ENCODE data around the gene MPPED1. TPM values are rescaled to one million over a fixed set of nuclear protein-coding genes. Genes with fewer than 3 reads are reported as not detected.

The MPPED1 gene
- total RNA-seq, 1 experiment from 2014 or later = 0.28 TPM

DNA sequence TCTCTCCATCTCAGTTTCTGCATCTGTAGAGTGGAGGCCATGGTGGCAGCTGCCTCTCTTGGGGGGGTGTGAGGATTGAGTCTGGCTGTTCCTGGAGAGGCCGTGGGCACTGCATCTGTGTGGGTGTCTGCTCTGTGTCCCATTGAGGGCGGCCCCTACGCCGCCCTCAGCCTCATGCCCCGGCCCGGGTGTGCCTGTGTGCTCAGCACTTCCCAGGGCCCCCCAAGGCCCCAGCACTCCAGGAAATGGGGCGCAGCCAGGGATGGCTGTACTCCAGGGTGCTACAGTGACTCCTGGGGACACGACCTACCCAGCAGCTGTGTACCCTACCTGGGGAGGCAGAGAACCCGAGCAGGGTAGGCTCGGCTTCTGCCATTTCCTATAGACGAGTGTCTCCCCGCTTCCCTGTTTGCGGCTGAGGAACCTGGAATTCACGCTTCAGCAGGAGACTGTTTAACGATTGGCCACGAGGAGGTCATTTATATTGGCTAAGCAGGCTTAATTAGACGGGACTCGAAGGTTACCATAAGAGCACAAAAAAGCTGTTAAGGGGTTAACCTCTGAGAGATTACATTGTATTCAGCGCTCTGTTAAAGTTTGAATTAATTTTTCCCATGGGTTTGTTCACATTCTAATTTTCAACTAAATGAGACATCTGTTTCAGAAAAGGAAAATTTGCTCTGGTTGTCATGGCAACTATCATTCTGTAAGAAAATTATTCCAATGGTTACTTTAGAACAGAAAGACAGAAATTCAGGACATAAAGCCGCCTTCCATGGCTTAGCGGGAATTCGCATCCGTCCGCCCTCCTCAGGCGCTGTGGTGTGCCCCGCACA is 76.4 kb downstream of the MPPED1 start:
- Histone ChIP-seq H3K79me2 (ENCODE audit: insufficient read depth, low read length) (no peaks in the 10 kb centered on the region), H2AK5ac (ENCODE audit: insufficient read length, low read length) (no peak overlapping the region), H3K56ac (ENCODE audit: insufficient read length, low read depth, low read length) (no peak overlapping the region), H3K9me3 (ENCODE audit: control insufficient read depth, low read depth, low read length) (no peaks in the 10 kb centered on the region), H4K5ac (ENCODE audit: insufficient read length, low read depth, low read length) (no peak overlapping the region), H3T11ph (ENCODE audit: low read length) (no peak overlapping the region), H4K8ac (replicated peaks; ENCODE audit: insufficient read length, low read depth, low read length) (no peak overlapping the region), H3K27me3 (ENCODE audit: insufficient read depth, low read length) (no peaks in the 10 kb centered on the region), H3K27ac (ENCODE audit: insufficient read length, low read depth, low read length) (no peak overlapping the region), H2BK12ac (ENCODE audit: insufficient read length, low read depth, low read length) (no peak overlapping the region), H3K4me2 (ENCODE audit: insufficient read depth, insufficient read length, low read length) (no peak overlapping the region), H3K18ac (ENCODE audit: insufficient read length, low read depth, low read length) (no peak overlapping the region), H4K91ac (ENCODE audit: insufficient read length, low read depth, low read length) (no peak overlapping the region), H3K9ac (ENCODE audit: extremely low read depth, insufficient read length, low read length) (no peak overlapping the region), H2AFZ (ENCODE audit: low read length) (no peak overlapping the region), H2BK120ac (ENCODE audit: low read depth, low read length, poor library complexity, severe bottlenecking) (no peak overlapping the region), H2BK5ac (ENCODE audit: insufficient read length, low read length) (no peak overlapping the region), H2BK15ac (ENCODE audit: low read depth, low read length) (no peak overlapping the region), H3K4me1 (ENCODE audit: insufficient read depth, low read length) (no peaks in the 10 kb centered on the region), H3K79me1 (ENCODE audit: insufficient read depth, low read depth, low read length, poor library complexity, severe bottlenecking) (no peaks in the 10 kb centered on the region), H3K23me2 (ENCODE audit: insufficient read length, low read depth, low read length, poor library complexity, severe bottlenecking) (no peaks in the 10 kb centered on the region), H4K20me1 (ENCODE audit: control insufficient read depth, insufficient read depth, insufficient read length) (no peaks in the 10 kb centered on the region), H2BK20ac (ENCODE audit: low read depth, low read length, poor library complexity, severe bottlenecking) (no peak overlapping the region), H3K14ac (ENCODE audit: insufficient read depth, low read length) (no peak overlapping the region), H3K4ac (ENCODE audit: low read depth, low read length) (no peak overlapping the region), H3K23ac (ENCODE audit: insufficient read length, low read depth, low read length) (no peak overlapping the region)
- Mint-ChIP-seq H3K4me1 (no peaks in the 10 kb centered on the region), H3K9me3 (peaks cover 3 to 9% of the 10 kb centered on the region in 2 experiments), H3K36me3 (ENCODE audit: insufficient read depth in 1 of 3, low read depth in 3 of 3) (peaks cover 0 to 5% (median 2%) of the 10 kb centered on the region in 3 experiments; a peak in 3 of 7 replicates), H3K4me3 (no peak overlapping the region), H3K27ac (no peak overlapping the region), H3K27me3 (ENCODE audit: low read depth) (peaks cover 10% of the 10 kb centered on the region)
- no peak for DNase-seq
- WGBS (ENCODE audit: extremely low coverage, insufficient read length, low lambda C conversion rate) = no CpG with 5 or more reads among the region's 26 CpGs
- TF ChIP-seq, protein P1, sequence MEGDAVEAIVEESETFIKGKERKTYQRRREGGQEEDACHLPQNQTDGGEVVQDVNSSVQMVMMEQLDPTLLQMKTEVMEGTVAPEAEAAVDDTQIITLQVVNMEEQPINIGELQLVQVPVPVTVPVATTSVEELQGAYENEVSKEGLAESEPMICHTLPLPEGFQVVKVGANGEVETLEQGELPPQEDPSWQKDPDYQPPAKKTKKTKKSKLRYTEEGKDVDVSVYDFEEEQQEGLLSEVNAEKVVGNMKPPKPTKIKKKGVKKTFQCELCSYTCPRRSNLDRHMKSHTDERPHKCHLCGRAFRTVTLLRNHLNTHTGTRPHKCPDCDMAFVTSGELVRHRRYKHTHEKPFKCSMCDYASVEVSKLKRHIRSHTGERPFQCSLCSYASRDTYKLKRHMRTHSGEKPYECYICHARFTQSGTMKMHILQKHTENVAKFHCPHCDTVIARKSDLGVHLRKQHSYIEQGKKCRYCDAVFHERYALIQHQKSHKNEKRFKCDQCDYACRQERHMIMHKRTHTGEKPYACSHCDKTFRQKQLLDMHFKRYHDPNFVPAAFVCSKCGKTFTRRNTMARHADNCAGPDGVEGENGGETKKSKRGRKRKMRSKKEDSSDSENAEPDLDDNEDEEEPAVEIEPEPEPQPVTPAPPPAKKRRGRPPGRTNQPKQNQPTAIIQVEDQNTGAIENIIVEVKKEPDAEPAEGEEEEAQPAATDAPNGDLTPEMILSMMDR (conservative IDR thresholded peaks at IDR 0.05) = no peak

Data from H9 (cell line).